K562 (cell line): ENCODE results near the gene PTPRM. TPM values are rescaled to one million over a fixed set of nuclear protein-coding genes. Genes with fewer than 3 reads are reported as not detected.

Experiments
- ATAC-seq: fragments of 200-7000 bp; cut with Tn5 transposase; 3 replicates; pipeline ENCODE4 v1.9.1; 2020; ENCODE audit warnings: moderate library complexity
- BruUV-seq: library from RNA; stranded (reverse); fragments of 400-500 nt; replicated peaks from 2 replicates; lab custom pipeline; 2021; lab: Mats Ljungman, UMichigan
- CTCF ChIA-PET: fragments of 300-600 bp; formaldehyde crosslinking; extraction: SDS; loops from one replicate; lab custom pipeline; 2021; ENCODE audit warnings: low intra/inter-chr PET ratio; lab: Yijun Ruan, JAX
- POLR2A ChIA-PET: fragments of 300-600, 350-650 bp; sonication (Branson Sonifier 250); formaldehyde crosslinking; extraction: SDS; loops from one replicate; lab custom pipeline; 2021; ENCODE audit warnings: antibody characterized with exemption, inconsistent platforms; lab: Yijun Ruan, JAX
- DNase-seq, 4 experiments: peaks; one replicate each; pipeline versions ENCODE4 v3.0.0 to v3.0.0-alpha.2; 2011 to 2018; ENCODE audit warnings: low spot score in 3 of 4, mixed read lengths in 3 of 4; ENCODE audit errors: extremely low read depth in 1 of 4
- FAIRE-seq: peaks from 2 replicates; lab custom pipeline; 2011; peaks lifted over from hg19 to GRCh38; lab: Jason Lieb, UNC
- H2AFZ ChIP-seq: 2 replicates; pipeline ENCODE4 v1.6.0; 2011; ENCODE audit warnings: low read depth, low read length, control low read depth, inconsistent platforms
- H3K27ac ChIP-seq: fragments of 200-600 bp; 3 replicates; pipeline ENCODE4 v1.8.0; 2011; ENCODE audit warnings: low read depth, mild to moderate bottlenecking, control low read depth, inconsistent platforms, low read length, moderate library complexity, mixed read lengths; ENCODE audit errors: extremely low read depth
- H3K27me3 ChIP-seq, 2 experiments: fragments of 300-600 bp in 1 of 2; 2 replicates in 1 of 2; 3 replicates in 1 of 2; pipeline versions ENCODE4 v1.6.0 to v1.8.0; 2011; ENCODE audit warnings: inconsistent platforms in 2 of 2, low read length in 2 of 2, mild to moderate bottlenecking in 1 of 2, mixed read lengths in 1 of 2, moderate library complexity in 1 of 2; ENCODE audit not compliant: control insufficient read depth in 2 of 2, insufficient read depth in 2 of 2
- H3K36me3 ChIP-seq: fragments of 300-600 bp; 3 replicates; pipeline ENCODE4 v1.8.0; 2011; ENCODE audit warnings: mild to moderate bottlenecking, low read length, inconsistent platforms; ENCODE audit not compliant: control insufficient read depth, insufficient read depth
- H3K4me1 ChIP-seq, 2 experiments: fragments of 200-600 bp in 1 of 2; replicated peaks in 1 of 2; 2 replicates in 1 of 2; 3 replicates in 1 of 2; pipeline versions ENCODE4 v1.5.1 to v1.8.0; 2011; ENCODE audit warnings: inconsistent platforms in 2 of 2, low read length in 2 of 2, mild to moderate bottlenecking in 1 of 2, mixed read lengths in 1 of 2, moderate library complexity in 1 of 2; ENCODE audit not compliant: control insufficient read depth in 2 of 2, insufficient read depth in 2 of 2
- H3K4me2 ChIP-seq: 2 replicates; pipeline ENCODE4 v1.6.1; 2011; ENCODE audit warnings: low read length, control low read depth, inconsistent platforms, mixed read lengths; ENCODE audit not compliant: insufficient read depth
- H3K4me3 ChIP-seq: fragments of 200-600 bp; sonication (generic), shearing (Covaris generic); 2 replicates; pipeline ENCODE4 v1.5.1; 2016; ENCODE audit warnings: control low read depth, inconsistent platforms
- H3K79me2 ChIP-seq: fragments of 200-600 bp; 3 replicates; pipeline ENCODE4 v1.8.0; 2011; ENCODE audit warnings: low read length, inconsistent platforms; ENCODE audit not compliant: control insufficient read depth, insufficient read depth
- H3K9ac ChIP-seq, 2 experiments: 2 replicates each; pipeline versions ENCODE4 v1.6.0 to v1.6.1; 2011; ENCODE audit warnings: low read depth in 2 of 2, low read length in 2 of 2, control low read depth in 1 of 2, inconsistent platforms in 1 of 2, mild to moderate bottlenecking in 1 of 2, mixed read lengths in 1 of 2; ENCODE audit not compliant: insufficient read depth in 1 of 2
- H3K9me1 ChIP-seq: one replicate; pipeline ENCODE4 v1.6.0; 2011; ENCODE audit warnings: inconsistent platforms, mild to moderate bottlenecking, low read length, moderate library complexity; ENCODE audit not compliant: control insufficient read depth, insufficient read depth
- H3K9me3 ChIP-seq: replicated peaks from 2 replicates; pipeline ENCODE4 v1.5.1; 2011; ENCODE audit warnings: low read depth, low read length, inconsistent platforms; ENCODE audit not compliant: control insufficient read depth, insufficient read depth
- H4K20me1 ChIP-seq: replicated peaks from 2 replicates; pipeline ENCODE4 v1.6.1; 2011; ENCODE audit warnings: low read length, inconsistent platforms, mixed read lengths; ENCODE audit not compliant: control insufficient read depth, insufficient read depth
- BCL6 ChIP-seq: fragments of 250-450 bp; sonication (Bioruptor Pico); IDR thresholded peaks from 2 replicates; pipeline ENCODE4 v1.4.0; 2020
- CBFA2T3 ChIP-seq: fragments of 450-650 bp; IDR thresholded peaks from 2 replicates; pipeline ENCODE4 v1.6.1; 2017
- DACH1 ChIP-seq: fragments of 450-650 bp; IDR thresholded peaks from 2 replicates; pipeline ENCODE4 v1.6.1; 2018; ENCODE audit not compliant: partially characterized antibody
- DPF2 ChIP-seq: fragments of 450-650 bp; IDR thresholded peaks from 2 replicates; pipeline ENCODE4 v1.6.1; 2016
- FOXK1 ChIP-seq: sonication (generic); formaldehyde crosslinking; IDR thresholded peaks from 2 replicates; pipeline ENCODE4 v1.8.0; 2022; ENCODE audit warnings: missing genetic modification reagents, mild to moderate bottlenecking, borderline replicate concordance
- LARP7 ChIP-seq: fragments of 450-650 bp; IDR thresholded peaks from 2 replicates; pipeline ENCODE4 v1.6.1; 2016
- MED1 ChIP-seq: sonication (generic); formaldehyde crosslinking; IDR thresholded peaks from 2 replicates; pipeline ENCODE4 v1.8.1; 2023; ENCODE audit warnings: missing genetic modification reagents, borderline replicate concordance
- NR2C2 ChIP-seq, 2 experiments: fragments of 200-800 bp in 1 of 2; sonication (Bioruptor generic) in 1 of 2; sonication (generic) in 1 of 2; formaldehyde crosslinking in 1 of 2; IDR thresholded peaks; 2 replicates each; pipeline versions ENCODE4 v1.6.1 to v1.8.0; 2016 to 2022; ENCODE audit warnings: mild to moderate bottlenecking in 1 of 2, missing compliant biosample characterization in 1 of 2, missing genetic modification characterization in 1 of 2, missing genetic modification reagents in 1 of 2
- PHB2 ChIP-seq: fragments of 450-650 bp; IDR thresholded peaks from 2 replicates; pipeline ENCODE4 v1.6.1; 2017; ENCODE audit warnings: low read depth
- POLR2G ChIP-seq: fragments of 200-400 bp; formaldehyde crosslinking; IDR thresholded peaks from 2 replicates; pipeline ENCODE4 v1.6.1; 2017; ENCODE audit warnings: low read depth, mild to moderate bottlenecking, antibody characterized with exemption, low read length, moderate library complexity
- POLR2H ChIP-seq: IDR thresholded peaks from 2 replicates; pipeline ENCODE4 v1.6.1; 2016; ENCODE audit warnings: missing genetic modification characterization, low read depth, mild to moderate bottlenecking, control low read depth, missing compliant biosample characterization, moderate library complexity
- SIN3A ChIP-seq, 2 experiments: fragments of 150-350 bp in 1 of 2; IDR thresholded peaks; 2 replicates each; pipeline ENCODE4 v1.6.1; 2011 to 2016; ENCODE audit warnings: borderline replicate concordance in 2 of 2, low read depth in 2 of 2, low read length in 2 of 2, mild to moderate bottlenecking in 2 of 2, moderate library complexity in 2 of 2; ENCODE audit not compliant: control insufficient read depth in 1 of 2
- SP2 ChIP-seq: IDR thresholded peaks from 2 replicates; pipeline ENCODE4 v1.6.1; 2011; ENCODE audit warnings: mild to moderate bottlenecking, low read depth, low read length, moderate library complexity; ENCODE audit not compliant: poor library complexity, severe bottlenecking; ENCODE audit errors: extremely low read depth
- SRSF3 ChIP-seq: fragments of 200-400 bp; formaldehyde crosslinking; IDR thresholded peaks from 2 replicates; pipeline ENCODE4 v1.6.1; 2016; ENCODE audit warnings: mild to moderate bottlenecking, low read length, moderate library complexity; ENCODE audit not compliant: insufficient read depth
- ZNF133 ChIP-seq: fragments of 250-450 bp; sonication (Bioruptor Pico); IDR thresholded peaks from 2 replicates; pipeline ENCODE4 v1.4.0; 2020; ENCODE audit warnings: mild to moderate bottlenecking
- ZNF23 ChIP-seq: fragments of 250-450 bp; sonication (Bioruptor Pico); IDR thresholded peaks from 2 replicates; pipeline ENCODE4 v1.4.0; 2020; ENCODE audit warnings: mild to moderate bottlenecking
- ZNF668 ChIP-seq: fragments of 250-450 bp; sonication (Bioruptor Pico); IDR thresholded peaks from 2 replicates; pipeline ENCODE4 v1.8.0; 2022; ENCODE audit warnings: mild to moderate bottlenecking, inconsistent platforms
- WGBS: fragments of 100-300 bp; shearing (Covaris generic); methylation state at CpG from one replicate; pipeline ENCODE4 v1.1.6; 2016; ENCODE audit warnings: low coverage, mixed read lengths; ENCODE audit not compliant: insufficient coverage; ENCODE audit errors: missing lambda C conversion rate; 5-methylcytosine and 5-hydroxymethylcytosine counted together
- in situ Hi-C: fragments of 300-500 bp; cut with MboI; formaldehyde crosslinking; loops from 4 replicates; pipeline ENCODE4 v1.15.0; 2018; ENCODE audit warnings: inconsistent platforms, mixed read lengths
- intact Hi-C: fragments of 100-400 bp; cut with micrococcal nuclease; formaldehyde crosslinking; loops from 2 replicates; pipeline ENCODE4 v1.14.2; 2022
- polyA plus RNA-seq, 8 experiments: library from polyadenylated mRNA; depleted of rRNA in 4 of 8; stranded (reverse) in 5 of 8; unstranded in 3 of 8; fragments of >200 nt; fragmentation: Nextera tagmentation in 2 of 8; fragmentation: Illumina TruSeq in 1 of 8; extraction: Ambion mirVana in 2 of 8; extraction: Trizol in 1 of 8; gene quantifications; 2 replicates each; pipeline versions ENCODE4 v1.2.1 to v1.2.3, GENCODE V29; 2011 to 2014; ENCODE audit warnings: inconsistent platforms in 1 of 8, missing spikeins in 1 of 8
- total RNA-seq, 7 experiments: library from RNA; depleted of rRNA in 6 of 7; stranded (reverse); fragments of >200 nt in 6 of 7; fragmentation: Illumina TruSeq in 2 of 7; extraction: Trizol in 2 of 7; gene quantifications; 2 replicates each; pipeline versions ENCODE4 v1.2.1 to v1.2.3, GENCODE V29; 2011 to 2021; ENCODE audit warnings: low replicate concordance in 1 of 7
- TF ChIP-seq, protein P1 (sequence below): fragments of 200-800 bp; sonication (Bioruptor generic); IDR thresholded peaks from 2 replicates; pipeline ENCODE4 v1.6.1; 2017; ENCODE audit warnings: missing genetic modification characterization, missing compliant biosample characterization

The PTPRM gene
- total and polyA plus RNA-seq, 9 of the 15 experiments (the other 6 are each of a cell fraction or from before 2014, with no cell fraction given), result 0.03 to 0.16 (median 0.08) TPM; not detected in 3

DNA sequence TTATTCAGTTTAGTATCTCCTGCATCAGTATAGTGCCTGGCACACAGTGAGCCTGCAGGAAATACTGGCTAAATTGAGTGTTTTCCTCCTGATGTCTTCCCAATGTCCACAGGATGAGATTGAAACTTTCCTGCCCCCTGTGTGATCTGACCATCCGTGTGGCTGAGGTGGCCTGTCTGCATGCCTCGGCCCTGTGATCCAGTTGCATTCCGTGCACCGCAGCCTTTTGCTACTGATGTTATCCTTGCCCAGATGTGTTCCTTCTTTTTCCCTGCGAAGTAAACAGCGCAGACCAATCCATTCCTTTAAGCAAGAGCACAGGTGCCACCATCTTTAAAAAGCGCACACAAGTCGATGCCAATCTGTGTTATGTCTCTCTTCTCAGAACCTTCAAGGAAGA lies 462.6 kb downstream of the PTPRM start:
- Histone ChIP-seq H3K9ac (no peak overlapping the region), H3K4me1 (no peaks in the 10 kb centered on the region), H3K4me3 (no peak overlapping the region), H3K9me3 (no peaks in the 10 kb centered on the region), H3K27me3 (no peaks in the 10 kb centered on the region), H4K20me1 (no peaks in the 10 kb centered on the region), H3K9me1 (no peaks in the 10 kb centered on the region), H3K27ac (no peak overlapping the region), H3K79me2 (no peaks in the 10 kb centered on the region), H2AFZ (no peak overlapping the region), H3K36me3 (no peaks in the 10 kb centered on the region), H3K4me2 (no peak overlapping the region)
- TF ChIP-seq ZNF133 (CRISPR knock-in tag), result no peak
- no peak for TF ChIP-seq DACH1
- TF ChIP-seq POLR2H (tag), result no peak
- TF ChIP-seq MED1 (CRISPR knock-in tag), result no peak
- TF ChIP-seq BCL6 (CRISPR knock-in tag), result no peak
- TF ChIP-seq ZNF668 (CRISPR knock-in tag), result no peak
- TF ChIP-seq LARP7, result no peak
- BruUV-seq, result no TSS peak
- intact Hi-C loops, result no loop called here
- in situ Hi-C loops, result no loop called here
- DNase-seq (no peak), ATAC-seq (no peak), FAIRE-seq (no peak)
- 4% methylated on average over 8 of the region's 8 CpGs for WGBS
- ChIA-PET CTCF (no interaction called here), POLR2A (no interaction called here)

DNA sequence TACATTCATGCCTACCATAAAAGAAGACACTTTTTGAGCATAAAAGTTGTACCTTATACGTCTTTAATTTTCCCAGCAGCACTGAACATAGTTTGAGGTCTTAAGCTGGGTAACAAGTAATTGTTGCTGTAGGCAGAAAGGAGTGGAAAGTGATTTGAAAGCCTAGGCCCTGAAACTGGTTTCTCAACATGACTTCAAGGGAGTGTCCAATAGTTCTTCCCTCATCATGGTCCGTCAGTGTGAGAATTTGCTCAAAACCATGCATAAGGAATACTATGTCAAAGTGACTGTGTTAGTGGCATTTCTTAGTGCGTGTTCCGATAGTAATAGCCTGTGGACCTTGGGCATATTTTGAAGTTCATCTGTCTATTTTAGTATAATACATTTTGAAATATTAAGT lies 463.1 kb downstream of the PTPRM start:
- ChIA-PET CTCF (no interaction called here), POLR2A (no interaction called here)
- no peaks in the 10 kb centered on the region for H3K36me3 ChIP-seq
- WGBS, result 2% methylated on average over 4 of the region's 4 CpGs
- DNase-seq (no peak), FAIRE-seq (no peak), ATAC-seq (no peak)
- no peaks in the 10 kb centered on the region for H3K9me3 ChIP-seq
- H3K9me1 ChIP-seq, result no peaks in the 10 kb centered on the region
- intact Hi-C loops (no loop called here), in situ Hi-C loops (no loop called here)
- H3K27ac ChIP-seq, result no peak overlapping the region
- H4K20me1 ChIP-seq, result no peaks in the 10 kb centered on the region
- H3K79me2 ChIP-seq, result no peaks in the 10 kb centered on the region
- H3K4me1 ChIP-seq, result no peaks in the 10 kb centered on the region
- H3K4me3 ChIP-seq, result no peak overlapping the region
- H3K27me3 ChIP-seq, result no peaks in the 10 kb centered on the region
- no peak overlapping the region for H2AFZ ChIP-seq
- BruUV-seq, result no TSS peak
- H3K9ac ChIP-seq, result no peak overlapping the region
- no peak overlapping the region for H3K4me2 ChIP-seq
- TF ChIP-seq NR2C2 (CRISPR knock-in tag; IDR thresholded peaks at IDR 0.05), result no peak
- no peak for TF ChIP-seq NR2C2 (tag; IDR thresholded peaks at IDR 0.05)
- TF ChIP-seq SIN3A (IDR thresholded peaks at IDR 0.05; ENCODE audit: borderline replicate concordance in 2 of 2, control insufficient read depth in 1 of 2, low read depth in 2 of 2, low read length in 2 of 2), result no peak
- TF ChIP-seq DPF2, result no peak
- TF ChIP-seq FOXK1 (CRISPR knock-in tag), result no peak
- TF ChIP-seq SRSF3, result no peak
- no peak for TF ChIP-seq POLR2G
- TF ChIP-seq, protein P1, sequence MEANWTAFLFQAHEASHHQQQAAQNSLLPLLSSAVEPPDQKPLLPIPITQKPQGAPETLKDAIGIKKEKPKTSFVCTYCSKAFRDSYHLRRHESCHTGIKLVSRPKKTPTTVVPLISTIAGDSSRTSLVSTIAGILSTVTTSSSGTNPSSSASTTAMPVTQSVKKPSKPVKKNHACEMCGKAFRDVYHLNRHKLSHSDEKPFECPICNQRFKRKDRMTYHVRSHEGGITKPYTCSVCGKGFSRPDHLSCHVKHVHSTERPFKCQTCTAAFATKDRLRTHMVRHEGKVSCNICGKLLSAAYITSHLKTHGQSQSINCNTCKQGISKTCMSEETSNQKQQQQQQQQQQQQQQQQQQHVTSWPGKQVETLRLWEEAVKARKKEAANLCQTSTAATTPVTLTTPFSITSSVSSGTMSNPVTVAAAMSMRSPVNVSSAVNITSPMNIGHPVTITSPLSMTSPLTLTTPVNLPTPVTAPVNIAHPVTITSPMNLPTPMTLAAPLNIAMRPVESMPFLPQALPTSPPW (CRISPR knock-in tag), result no peak
- TF ChIP-seq SP2, result no peak
- no peak for TF ChIP-seq ZNF23 (CRISPR knock-in tag)
- no peak for TF ChIP-seq CBFA2T3
- TF ChIP-seq PHB2, result no peak
